NB4 (cell line): Measurements from ENCODE around the gene MAP2K4.

Experiments used
- POLR2A ChIP-seq: IDR thresholded peaks from 2 replicates; pipeline ENCODE4 v1.6.1; 2011; ENCODE audit warnings: mild to moderate bottlenecking; ENCODE audit not compliant: insufficient read length; ENCODE audit errors: extremely low read depth
- TF ChIP-seq, protein P1 (sequence below): IDR thresholded peaks from one replicate; pipeline ENCODE4 v1.5.1; 2012; ENCODE audit warnings: low read depth, low read length
- TF ChIP-seq, protein P2 (sequence below): IDR thresholded peaks from 2 replicates; pipeline ENCODE4 v1.6.1; 2011; ENCODE audit warnings: low read depth, low read length

DNA sequence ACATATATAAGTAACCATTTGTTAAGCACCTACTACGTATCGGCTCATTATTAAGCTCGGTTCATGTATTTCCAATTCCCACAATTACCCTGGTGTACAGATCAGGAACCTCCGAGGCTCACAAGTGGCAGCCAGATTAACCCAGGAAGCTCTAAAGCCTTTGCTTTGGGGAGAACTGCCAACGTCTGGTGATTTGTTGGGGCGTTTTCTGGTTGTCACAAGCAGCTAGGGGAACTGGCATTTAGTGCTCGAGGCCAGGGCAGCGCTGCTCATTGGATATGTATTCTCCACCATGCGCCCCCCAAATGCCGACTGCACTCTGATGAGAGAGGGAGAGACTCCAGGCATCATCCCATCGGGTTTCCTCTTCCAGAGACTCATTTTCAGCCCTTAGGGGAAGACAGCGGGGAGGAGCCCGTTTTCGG lies 23.9 kb upstream of the MAP2K4 start:
- TF ChIP-seq, protein P1, sequence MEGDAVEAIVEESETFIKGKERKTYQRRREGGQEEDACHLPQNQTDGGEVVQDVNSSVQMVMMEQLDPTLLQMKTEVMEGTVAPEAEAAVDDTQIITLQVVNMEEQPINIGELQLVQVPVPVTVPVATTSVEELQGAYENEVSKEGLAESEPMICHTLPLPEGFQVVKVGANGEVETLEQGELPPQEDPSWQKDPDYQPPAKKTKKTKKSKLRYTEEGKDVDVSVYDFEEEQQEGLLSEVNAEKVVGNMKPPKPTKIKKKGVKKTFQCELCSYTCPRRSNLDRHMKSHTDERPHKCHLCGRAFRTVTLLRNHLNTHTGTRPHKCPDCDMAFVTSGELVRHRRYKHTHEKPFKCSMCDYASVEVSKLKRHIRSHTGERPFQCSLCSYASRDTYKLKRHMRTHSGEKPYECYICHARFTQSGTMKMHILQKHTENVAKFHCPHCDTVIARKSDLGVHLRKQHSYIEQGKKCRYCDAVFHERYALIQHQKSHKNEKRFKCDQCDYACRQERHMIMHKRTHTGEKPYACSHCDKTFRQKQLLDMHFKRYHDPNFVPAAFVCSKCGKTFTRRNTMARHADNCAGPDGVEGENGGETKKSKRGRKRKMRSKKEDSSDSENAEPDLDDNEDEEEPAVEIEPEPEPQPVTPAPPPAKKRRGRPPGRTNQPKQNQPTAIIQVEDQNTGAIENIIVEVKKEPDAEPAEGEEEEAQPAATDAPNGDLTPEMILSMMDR = no peak
- TF ChIP-seq, protein P2, sequence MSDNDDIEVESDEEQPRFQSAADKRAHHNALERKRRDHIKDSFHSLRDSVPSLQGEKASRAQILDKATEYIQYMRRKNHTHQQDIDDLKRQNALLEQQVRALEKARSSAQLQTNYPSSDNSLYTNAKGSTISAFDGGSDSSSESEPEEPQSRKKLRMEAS = no peak
- no peak for TF ChIP-seq POLR2A
